Measurements from ENCODE around the gene HMGCL.
"Not testable (repeated sequence)": the region's sequence is repeated elsewhere in the genome, so short reads cannot be mapped to it uniquely, and the experiment has no call there.

Gene HMGCL

DNA sequence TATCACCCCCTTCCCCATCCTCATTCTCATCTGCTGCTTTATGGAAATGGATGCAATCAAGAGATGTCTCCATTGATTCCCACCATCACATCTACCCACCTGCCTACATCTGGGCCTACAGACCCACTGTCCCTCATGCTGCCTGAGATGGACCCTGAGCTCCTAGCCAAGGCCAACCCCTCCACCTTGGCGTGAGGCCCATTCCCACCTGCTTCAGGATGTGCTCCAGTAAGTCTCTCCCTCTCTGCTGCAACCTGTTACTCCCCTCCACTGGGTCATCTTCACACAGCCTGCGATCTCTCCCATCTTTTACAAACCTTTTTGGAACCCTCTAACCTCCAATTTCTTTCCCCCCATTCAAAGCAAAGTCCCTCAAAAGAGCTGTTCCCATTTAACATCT, 20.2 kb downstream of the HMGCL start:
- Histone ChIP-seq H3K4me3 (ENCODE audit: low read depth in 1 of 2, low read length in 2 of 2) (no peak overlapping the region), H3K9me3 (ENCODE audit: control insufficient read depth in 1 of 2, low read length in 2 of 2) (no peaks in the 10 kb centered on the region), H3K4me1 (ENCODE audit: control insufficient read depth in 1 of 2, insufficient read depth in 2 of 2, low read length in 2 of 2) (peaks cover 6 to 12% of the 10 kb centered on the region in 2 donors), H3K27ac (ENCODE audit: low read length) (no peak overlapping the region), H3K36me3 (ENCODE audit: control insufficient read depth in 1 of 2, insufficient read depth in 2 of 2, low read length in 2 of 2) (peaks cover 19 to 31% of the 10 kb centered on the region in 2 donors), H3K27me3 (ENCODE audit: low read depth, low read length) (no peaks in the 10 kb centered on the region)

DNA sequence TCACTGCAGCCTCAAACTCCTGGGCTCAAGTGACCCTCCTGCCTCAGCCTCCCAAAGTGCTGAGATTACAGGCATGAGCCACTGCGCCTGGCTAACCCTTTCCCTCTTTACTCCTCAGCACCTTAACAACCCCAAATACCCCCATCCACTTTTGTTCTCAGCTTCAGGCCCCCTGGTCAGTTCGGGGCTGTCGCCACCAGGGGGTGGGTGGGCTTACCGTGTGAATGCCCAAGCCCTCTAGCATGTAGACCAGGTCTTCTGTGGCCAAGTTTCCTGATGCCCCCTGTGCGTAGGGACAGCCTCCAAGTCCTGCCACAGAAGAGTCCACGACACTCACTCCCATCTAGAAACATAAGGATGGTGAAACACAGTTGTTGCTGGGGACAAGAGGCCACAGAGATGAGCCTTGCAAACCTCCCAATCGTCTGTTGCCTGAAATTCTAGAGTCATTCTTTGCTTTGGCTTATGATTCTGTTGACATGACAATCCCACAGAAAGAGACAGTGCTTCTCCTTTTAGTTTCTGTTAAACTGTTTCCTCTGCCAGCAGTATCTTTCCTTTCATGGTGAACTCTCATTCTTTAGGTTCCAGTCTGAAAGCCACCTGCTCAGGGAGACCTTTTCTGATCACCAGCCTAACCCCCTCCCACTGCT, 20.9 kb downstream of the HMGCL start:
- Histone ChIP-seq H3K4me1 (ENCODE audit: control insufficient read depth in 1 of 2, insufficient read depth in 2 of 2, low read length in 2 of 2) (peaks cover 4 to 19% of the 10 kb centered on the region in 2 donors), H3K27ac (ENCODE audit: low read length) (no peak overlapping the region), H3K27me3 (ENCODE audit: low read depth, low read length) (no peaks in the 10 kb centered on the region), H3K9me3 (ENCODE audit: control insufficient read depth in 1 of 2, low read length in 2 of 2) (no peaks in the 10 kb centered on the region), H3K36me3 (ENCODE audit: control insufficient read depth in 1 of 2, insufficient read depth in 2 of 2, low read length in 2 of 2) (peaks cover 19 to 31% of the 10 kb centered on the region in 2 donors), H3K4me3 (ENCODE audit: low read depth in 1 of 2, low read length in 2 of 2) (no peak overlapping the region)

DNA sequence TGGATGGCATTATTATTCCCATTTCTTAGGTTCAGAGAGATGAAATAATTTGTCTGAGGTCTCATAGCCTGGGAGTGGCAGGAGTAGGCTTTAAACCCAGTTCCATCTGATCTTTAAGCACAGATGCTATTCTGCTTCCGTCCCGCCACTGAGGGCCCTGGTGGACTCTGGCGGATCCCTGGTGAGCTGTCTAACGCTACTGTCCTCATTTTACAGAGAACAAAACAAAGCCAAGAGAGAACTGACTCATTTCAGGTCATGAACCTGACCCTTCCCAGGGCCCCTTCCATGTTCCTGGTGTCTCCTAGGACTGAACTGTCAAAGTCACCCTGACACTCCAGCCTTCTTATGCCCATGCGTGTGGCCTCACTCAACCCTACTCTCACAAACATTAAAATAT, 21.6 kb downstream of the HMGCL start:
- no peaks in the 10 kb centered on the region for H3K27me3 ChIP-seq (ENCODE audit: low read depth, low read length)
- peaks cover 4 to 25% of the 10 kb centered on the region in 2 donors for H3K4me1 ChIP-seq (ENCODE audit: control insufficient read depth in 1 of 2, insufficient read depth in 2 of 2, low read length in 2 of 2)
- peaks cover 19 to 31% of the 10 kb centered on the region in 2 donors for H3K36me3 ChIP-seq (ENCODE audit: control insufficient read depth in 1 of 2, insufficient read depth in 2 of 2, low read length in 2 of 2)
- H3K27ac ChIP-seq (ENCODE audit: low read length): no peak overlapping the region
- no peak overlapping the region for H3K4me3 ChIP-seq (ENCODE audit: low read depth in 1 of 2, low read length in 2 of 2)
- no peaks in the 10 kb centered on the region for H3K9me3 ChIP-seq (ENCODE audit: control insufficient read depth in 1 of 2, low read length in 2 of 2)

DNA sequence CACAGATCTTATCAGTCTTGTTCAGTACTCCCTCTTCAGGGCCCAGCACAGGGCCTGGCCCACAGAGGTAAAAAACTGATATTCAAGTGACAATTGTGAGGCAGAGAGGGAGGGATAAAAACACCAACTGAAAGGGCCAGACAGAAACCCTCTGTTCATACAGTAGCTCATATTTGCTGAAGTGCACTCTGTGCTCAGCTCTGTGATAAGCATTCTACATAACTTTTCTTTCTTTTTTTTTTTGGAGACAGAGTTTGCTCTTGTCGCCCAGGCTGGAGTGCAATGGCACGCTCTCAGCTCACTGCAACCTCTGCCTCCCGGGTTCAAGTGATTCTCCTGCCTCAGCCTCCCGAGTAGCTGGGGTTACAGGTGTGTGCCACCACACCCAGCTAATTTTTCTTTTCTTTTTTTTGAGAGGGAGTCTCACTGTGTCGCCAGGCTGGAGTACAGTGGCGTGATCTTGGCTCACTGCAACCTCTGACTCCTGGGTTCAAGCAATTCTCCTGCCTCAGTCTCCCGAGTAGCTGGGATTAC, 22.4 kb downstream of the HMGCL start:
- H3K4me1 ChIP-seq (ENCODE audit: control insufficient read depth in 1 of 2, insufficient read depth in 2 of 2, low read length in 2 of 2): peaks cover 4 to 25% of the 10 kb centered on the region in 2 donors
- peaks cover 17 to 29% of the 10 kb centered on the region in 2 donors for H3K36me3 ChIP-seq (ENCODE audit: control insufficient read depth in 1 of 2, insufficient read depth in 2 of 2, low read length in 2 of 2)
- not testable (repeated sequence) for H3K9me3 ChIP-seq (ENCODE audit: control insufficient read depth in 1 of 2, low read length in 2 of 2); H3K27me3 ChIP-seq (ENCODE audit: low read depth, low read length); H3K4me3 ChIP-seq (ENCODE audit: low read depth in 1 of 2, low read length in 2 of 2); H3K27ac ChIP-seq (ENCODE audit: low read length)

DNA sequence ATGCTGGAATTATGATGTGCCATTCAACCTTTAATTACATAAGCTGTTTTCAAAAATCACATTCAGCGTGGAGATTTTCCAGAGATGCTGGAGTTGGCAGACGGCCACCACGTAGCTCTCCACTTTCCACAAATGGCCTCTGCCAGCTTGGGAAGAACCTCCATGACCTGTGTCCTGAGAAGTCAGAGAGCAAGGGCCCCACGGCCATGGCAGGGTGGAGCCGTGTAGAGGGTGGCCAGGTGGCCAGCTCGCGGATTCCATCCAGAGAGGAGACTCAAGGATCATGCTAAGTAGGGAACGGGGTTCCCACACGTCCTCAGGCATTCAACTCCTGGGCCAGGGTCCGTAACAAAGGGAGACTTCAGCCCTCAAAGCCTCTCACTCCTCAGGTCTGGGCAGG, 23.4 kb downstream of the HMGCL start:
- Histone ChIP-seq H3K27me3 (ENCODE audit: low read depth, low read length) (no peaks in the 10 kb centered on the region), H3K4me1 (ENCODE audit: control insufficient read depth in 1 of 2, insufficient read depth in 2 of 2, low read length in 2 of 2) (peaks cover 4 to 25% of the 10 kb centered on the region in 2 donors), H3K36me3 (ENCODE audit: control insufficient read depth in 1 of 2, insufficient read depth in 2 of 2, low read length in 2 of 2) (peaks cover 11 to 28% of the 10 kb centered on the region in 2 donors), H3K27ac (ENCODE audit: low read length) (no peak overlapping the region), H3K9me3 (ENCODE audit: control insufficient read depth in 1 of 2, low read length in 2 of 2) (no peaks in the 10 kb centered on the region), H3K4me3 (ENCODE audit: low read depth in 1 of 2, low read length in 2 of 2) (peak overlapping the region in 1 of 2 donors; percentile 74)

DNA sequence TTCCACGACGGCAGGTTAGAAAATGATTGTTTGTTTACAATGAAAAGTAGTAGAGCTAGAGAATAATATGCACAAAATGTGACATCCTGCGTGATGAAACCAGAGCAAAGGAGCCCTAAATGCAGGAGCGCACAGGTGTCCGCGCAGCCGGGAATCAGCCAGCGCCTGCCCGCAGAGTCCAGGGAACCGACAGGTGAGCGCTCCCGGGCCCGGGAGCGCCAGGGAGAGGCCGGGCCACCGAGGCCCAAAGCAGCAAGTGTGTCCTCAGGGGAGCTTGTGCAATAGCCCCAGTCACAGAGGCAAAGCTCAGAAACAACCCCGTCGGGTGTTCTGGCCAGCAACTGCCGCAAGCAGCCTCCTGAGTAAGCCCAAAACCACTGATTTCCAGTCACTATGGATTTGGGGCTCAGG, 23.9 kb downstream of the HMGCL start:
- Histone ChIP-seq H3K4me3 (ENCODE audit: low read depth in 1 of 2, low read length in 2 of 2) (peak overlapping the region; percentile 74 to 80), H3K27ac (ENCODE audit: low read length) (peak overlapping the region; percentile 86), H3K36me3 (ENCODE audit: control insufficient read depth in 1 of 2, insufficient read depth in 2 of 2, low read length in 2 of 2) (peaks cover 6 to 26% of the 10 kb centered on the region in 2 donors), H3K27me3 (ENCODE audit: low read depth, low read length) (no peaks in the 10 kb centered on the region), H3K9me3 (ENCODE audit: control insufficient read depth in 1 of 2, low read length in 2 of 2) (no peaks in the 10 kb centered on the region), H3K4me1 (ENCODE audit: control insufficient read depth in 1 of 2, insufficient read depth in 2 of 2, low read length in 2 of 2) (peaks cover 4 to 25% of the 10 kb centered on the region in 2 donors)

DNA sequence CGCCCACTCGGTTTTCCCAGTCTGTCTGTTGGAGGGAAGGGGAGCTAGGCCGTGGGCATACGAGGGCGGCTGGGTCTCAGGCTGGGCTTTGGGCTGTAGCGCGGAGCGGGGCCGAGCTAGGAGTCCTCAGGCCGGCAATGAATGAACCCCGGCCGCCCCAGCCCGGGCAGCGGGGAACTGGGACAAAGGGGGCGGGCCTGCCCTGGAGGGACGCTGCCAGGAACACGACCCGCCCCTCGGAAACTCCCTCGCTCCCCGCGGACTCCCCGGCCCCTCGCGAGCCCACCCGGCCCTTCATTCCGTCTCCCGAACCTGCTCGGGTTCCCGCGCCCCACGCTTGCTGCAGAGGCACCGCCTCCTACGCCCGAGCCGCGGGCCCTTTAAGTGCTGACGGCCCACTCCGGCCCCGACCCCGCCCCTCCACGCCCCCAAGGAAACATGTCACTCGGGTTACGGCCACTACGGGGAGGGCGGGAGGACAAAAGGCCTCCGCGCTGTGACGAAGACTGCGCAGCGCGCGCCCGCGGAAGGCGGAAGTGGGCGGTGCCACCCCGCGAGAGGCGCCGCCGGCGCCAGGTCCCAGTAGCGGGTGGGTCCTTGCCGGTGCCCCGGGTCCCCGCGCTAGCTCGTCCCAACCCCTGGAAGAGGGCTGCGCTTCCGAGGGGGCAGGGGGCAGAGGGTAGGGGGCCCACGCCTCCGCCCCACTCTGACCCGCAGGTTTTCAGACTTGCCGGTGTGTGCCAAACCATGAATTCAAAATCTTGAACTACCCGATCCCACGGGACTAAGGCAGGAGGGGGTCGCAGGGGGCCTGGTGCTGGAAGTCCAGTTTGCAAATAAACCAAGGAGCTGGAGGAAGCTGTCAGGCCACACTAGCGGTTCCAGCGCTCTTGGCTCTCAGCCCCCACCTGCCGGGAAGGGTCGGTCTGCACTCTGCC, 24.6 kb downstream of the HMGCL start, which contains the start of gene GALE:
GALE (minus strand) TSS at position 355 of the 938 bp plus-strand sequence. CDS start 1,747 bp downstream, outside the sequence.
- H3K27ac ChIP-seq (ENCODE audit: low read length): peak within 1 kb of the TSS; percentile 86
- H3K36me3 ChIP-seq (ENCODE audit: control insufficient read depth in 1 of 2, insufficient read depth in 2 of 2, low read length in 2 of 2): peaks cover 4 to 29% of the 10 kb centered on the region in 2 donors
- peaks cover 4 to 29% of the 10 kb centered on the region in 2 donors for H3K4me1 ChIP-seq (ENCODE audit: control insufficient read depth in 1 of 2, insufficient read depth in 2 of 2, low read length in 2 of 2)
- H3K27me3 ChIP-seq (ENCODE audit: low read depth, low read length): no peaks in the 10 kb centered on the region
- H3K9me3 ChIP-seq (ENCODE audit: control insufficient read depth in 1 of 2, low read length in 2 of 2): no peaks in the 10 kb centered on the region
- H3K4me3 ChIP-seq (ENCODE audit: low read depth in 1 of 2, low read length in 2 of 2): peak within 1 kb of the TSS; percentile 74 to 80

DNA sequence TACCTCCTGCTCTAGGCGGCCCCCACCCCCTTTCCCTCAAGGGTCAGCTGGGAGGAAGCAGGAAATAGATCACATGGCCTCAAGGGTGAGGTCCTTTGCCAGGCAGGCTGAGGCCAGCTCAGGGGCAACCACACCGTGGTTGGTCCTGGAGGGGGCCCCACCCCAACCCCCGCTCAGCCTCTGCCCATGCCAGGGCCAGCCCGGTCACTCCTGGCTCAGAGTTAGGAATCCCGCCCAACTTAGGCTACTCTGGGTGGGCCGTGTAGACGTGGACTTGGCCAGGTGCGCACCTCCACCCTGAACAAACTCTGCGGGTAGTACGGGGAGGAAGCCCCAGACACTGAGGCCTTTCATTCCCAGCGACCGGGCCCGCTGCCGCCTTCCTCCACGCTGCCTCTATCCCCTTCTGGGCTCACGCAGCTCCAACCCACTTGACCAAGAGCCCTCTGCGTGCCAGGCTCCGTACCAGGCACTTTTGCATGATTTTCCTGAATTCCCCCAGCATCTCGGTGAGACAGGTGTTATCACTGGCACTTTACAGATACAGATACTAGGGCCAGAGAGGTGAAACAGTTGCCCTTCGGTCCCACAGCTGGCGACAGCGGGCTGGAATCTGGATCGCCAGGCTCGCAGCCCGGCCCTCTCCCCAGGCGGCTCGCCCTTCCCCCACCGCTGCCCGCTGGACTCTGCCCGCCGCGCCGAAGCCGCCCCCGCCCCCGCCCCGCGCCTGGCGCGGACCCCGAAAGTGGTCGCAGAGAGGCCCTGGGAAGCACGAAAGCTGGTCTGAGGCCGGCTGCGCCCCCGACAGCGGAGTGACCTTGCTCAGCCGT, 25.4 kb downstream of the HMGCL start:
- no peaks in the 10 kb centered on the region for H3K9me3 ChIP-seq (ENCODE audit: control insufficient read depth in 1 of 2, low read length in 2 of 2)
- H3K27ac ChIP-seq (ENCODE audit: low read length): peak overlapping the region; percentile 82
- H3K36me3 ChIP-seq (ENCODE audit: control insufficient read depth in 1 of 2, insufficient read depth in 2 of 2, low read length in 2 of 2): peaks cover 4 to 32% of the 10 kb centered on the region in 2 donors
- peak overlapping the region; percentile 65 to 80 for H3K4me3 ChIP-seq (ENCODE audit: low read depth in 1 of 2, low read length in 2 of 2)
- peaks cover 4 to 30% of the 10 kb centered on the region in 2 donors for H3K4me1 ChIP-seq (ENCODE audit: control insufficient read depth in 1 of 2, insufficient read depth in 2 of 2, low read length in 2 of 2)
- no peaks in the 10 kb centered on the region for H3K27me3 ChIP-seq (ENCODE audit: low read depth, low read length)

DNA sequence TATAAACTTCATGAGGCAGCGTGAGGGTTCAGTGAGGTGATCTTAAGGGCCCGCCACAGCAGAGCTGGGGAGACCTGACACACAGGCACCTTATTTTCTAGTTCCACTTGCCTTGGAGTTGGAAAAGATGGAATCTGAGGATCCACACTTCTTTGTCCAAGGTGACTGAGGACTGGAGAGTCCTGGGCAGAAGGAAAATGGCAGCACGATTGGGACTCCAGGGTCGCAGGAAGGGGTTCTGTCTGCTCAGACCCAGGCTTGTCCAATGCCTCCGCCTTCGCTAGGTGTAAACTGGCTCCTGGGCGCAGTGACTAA, 26.0 kb downstream of the HMGCL start:
- Histone ChIP-seq H3K4me3 (ENCODE audit: low read depth in 1 of 2, low read length in 2 of 2) (peak overlapping the region; percentile 65 to 80), H3K27me3 (ENCODE audit: low read depth, low read length) (no peaks in the 10 kb centered on the region), H3K4me1 (ENCODE audit: control insufficient read depth in 1 of 2, insufficient read depth in 2 of 2, low read length in 2 of 2) (peaks cover 4 to 30% of the 10 kb centered on the region in 2 donors), H3K9me3 (ENCODE audit: control insufficient read depth in 1 of 2, low read length in 2 of 2) (no peaks in the 10 kb centered on the region), H3K27ac (ENCODE audit: low read length) (peak overlapping the region; percentile 82), H3K36me3 (ENCODE audit: control insufficient read depth in 1 of 2, insufficient read depth in 2 of 2, low read length in 2 of 2) (peaks cover 6 to 29% of the 10 kb centered on the region in 2 donors)

DNA sequence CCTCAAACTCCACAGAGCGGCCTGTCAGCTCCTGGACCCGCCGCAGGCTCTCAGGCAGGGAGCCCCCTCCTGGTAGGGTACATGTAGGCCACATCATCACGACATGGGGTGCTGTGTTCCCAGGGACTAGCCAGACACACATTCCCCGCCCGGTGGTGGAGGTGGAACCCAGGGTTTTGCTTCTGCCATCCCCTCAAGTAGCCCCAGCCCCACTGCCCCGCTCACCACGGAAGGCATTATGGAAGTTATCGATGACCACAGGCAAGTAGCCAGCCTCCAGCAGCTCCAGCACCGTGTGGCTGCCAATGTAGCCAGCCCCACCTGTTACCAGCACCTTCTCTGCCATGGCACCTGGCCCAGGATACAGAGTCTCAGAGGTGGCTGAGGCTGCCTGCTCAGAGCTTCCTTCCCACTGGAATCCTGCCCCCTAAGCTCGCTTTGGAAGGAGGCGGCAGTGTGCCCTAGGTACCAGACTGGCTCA, 26.5 kb downstream of the HMGCL start:
- Histone ChIP-seq H3K9me3 (ENCODE audit: control insufficient read depth in 1 of 2, low read length in 2 of 2) (no peaks in the 10 kb centered on the region), H3K4me1 (ENCODE audit: control insufficient read depth in 1 of 2, insufficient read depth in 2 of 2, low read length in 2 of 2) (peaks cover 4 to 31% of the 10 kb centered on the region in 2 donors), H3K36me3 (ENCODE audit: control insufficient read depth in 1 of 2, insufficient read depth in 2 of 2, low read length in 2 of 2) (peaks cover 6 to 24% of the 10 kb centered on the region in 2 donors), H3K4me3 (ENCODE audit: low read depth in 1 of 2, low read length in 2 of 2) (no peak overlapping the region), H3K27me3 (ENCODE audit: low read depth, low read length) (no peaks in the 10 kb centered on the region), H3K27ac (ENCODE audit: low read length) (peak overlapping the region; percentile 82)
